Right ventricle myocardium superior (tissue), 1 donor: Measurements from ENCODE around the gene UXT. TPM values are rescaled to one million over a fixed set of nuclear protein-coding genes. Genes with fewer than 3 reads are reported as not detected.
"Not testable (repeated sequence)": the region's sequence is repeated elsewhere in the genome, so short reads cannot be mapped to it uniquely, and the experiment has no call there.

Source experiments
- ATAC-seq: fragments of 200-7000 bp; cut with Tn5 transposase; one replicate; pipeline ENCODE4 v1.9.1; 2020; ENCODE audit warnings: mild to moderate bottlenecking; ENCODE audit not compliant: poor library complexity
- DNase-seq: peaks from one replicate; pipeline ENCODE4 v3.0.0-alpha.2; 2020
- intact Hi-C: fragments of 100-400 bp; cut with DNase I; formaldehyde crosslinking; loops from one replicate; pipeline ENCODE4 v1.11.2; 2022
- long read RNA-seq: library from polyadenylated mRNA; unstranded; transcript quantifications from one replicate; pipeline ENCODE4 v2.0.0, GENCODE V29; 2021
- total RNA-seq: library from RNA; stranded (reverse); fragmentation: NEBNext Ultra II Directional; extraction: Animal tissue kit (Norgen Biotek cat#: 25700); gene quantifications from one replicate; pipeline ENCODE4 v1.2.1, GENCODE V29; 2021
- donor health status: DM: no; HTN: yes; CAD: no; lungs with severe emphysema.

UXT gene, protein sequence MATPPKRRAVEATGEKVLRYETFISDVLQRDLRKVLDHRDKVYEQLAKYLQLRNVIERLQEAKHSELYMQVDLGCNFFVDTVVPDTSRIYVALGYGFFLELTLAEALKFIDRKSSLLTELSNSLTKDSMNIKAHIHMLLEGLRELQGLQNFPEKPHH
- total RNA-seq, result 93.2 TPM
- long read RNA-seq, transcript UXT-201 (7 exons, 574 nt), result major isoform, 27 of 33 reads
- long read RNA-seq, partial matches to known transcripts, result 0 of 33 reads
- long read RNA-seq, other reads (novel, unspliced or antisense), result 3 of 33 reads

DNA sequence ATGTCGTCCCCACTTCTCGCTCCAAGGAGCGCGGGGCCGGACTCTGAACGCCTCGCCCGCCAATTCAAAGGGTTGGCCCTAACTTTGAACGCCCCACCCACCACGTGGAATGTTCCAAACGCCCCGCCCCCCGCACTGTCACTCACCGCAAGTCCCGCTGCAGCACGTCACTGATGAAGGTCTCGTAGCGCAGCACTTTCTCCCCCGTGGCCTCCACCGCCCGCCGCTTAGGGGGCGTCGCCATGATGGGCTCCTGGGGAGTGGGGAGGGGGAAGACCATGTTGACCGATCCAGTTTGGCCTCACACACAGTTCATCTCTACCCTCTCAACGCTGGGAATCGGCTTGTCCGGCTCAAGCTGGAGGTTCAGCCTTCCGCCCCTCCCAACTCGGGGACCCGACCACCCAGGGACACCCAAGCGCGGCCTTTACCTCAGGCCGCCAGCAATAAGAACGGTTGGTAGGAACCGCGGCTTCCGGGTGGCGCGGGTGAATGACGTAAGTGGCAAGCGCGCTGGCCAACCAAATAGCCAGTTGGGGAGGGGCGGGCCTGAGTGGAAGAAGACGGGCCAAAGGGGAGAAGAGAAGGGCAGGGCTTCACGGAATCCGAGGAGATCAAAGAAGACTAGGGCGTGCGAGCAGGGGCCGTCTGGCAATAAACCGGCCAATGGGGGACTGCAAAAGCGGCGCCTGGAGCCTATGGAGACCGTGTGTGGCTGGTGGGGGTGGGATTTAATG is at the start of gene UXT:
Gene UXT (minus strand): TSS at position 497 of the 737 bp plus-strand sequence. CDS start 253 bp downstream, at position 244.
- intact Hi-C loops, result loop anchor here (10.0 kb wide), 1 partner anchor 366 kb away; no protein-coding TSS in a partner anchor
- ATAC-seq, result peak; percentile 97

DNA sequence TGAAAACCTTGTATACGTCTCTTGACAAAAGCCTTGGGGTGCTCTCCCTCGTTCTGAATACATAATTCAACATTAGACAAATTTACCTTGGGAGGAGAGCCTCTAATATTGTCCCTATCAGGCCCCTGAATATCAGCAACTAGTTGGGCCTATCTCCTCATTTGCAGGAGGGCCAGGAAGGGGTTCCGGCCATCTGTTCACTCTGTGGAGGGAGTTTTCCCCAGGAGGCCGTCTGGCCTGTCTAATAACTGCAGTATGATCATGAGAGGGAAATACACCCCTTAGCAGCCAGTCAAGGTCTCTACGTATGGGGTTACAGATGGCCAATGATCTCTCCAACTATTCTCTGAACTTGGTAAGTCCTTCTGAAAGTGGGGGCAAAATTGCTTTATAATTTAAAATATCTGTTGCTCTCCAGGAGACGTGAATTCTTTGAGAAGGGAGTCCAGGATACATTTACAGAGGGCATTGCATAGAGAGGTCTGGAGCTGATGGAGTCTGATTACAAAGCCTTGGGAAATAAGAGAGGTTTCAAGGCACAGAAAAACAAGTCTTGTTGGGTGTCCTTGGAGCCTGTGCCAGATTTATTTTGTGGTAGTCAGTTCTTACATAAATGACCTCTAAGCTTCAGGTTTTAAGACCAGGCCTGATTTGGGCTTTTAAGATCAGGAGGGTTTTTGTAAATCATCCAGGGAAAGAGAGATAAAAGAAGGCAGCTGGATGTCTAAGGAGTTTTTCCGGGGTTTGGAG is 48.2 kb upstream of the UXT start:
- ATAC-seq (no peak), DNase-seq (no peak)
- intact Hi-C loops, result no loop called here

More for the DNA sequence above, at the start of gene UXT:
- DNase-seq, result peak; percentile 94

DNA sequence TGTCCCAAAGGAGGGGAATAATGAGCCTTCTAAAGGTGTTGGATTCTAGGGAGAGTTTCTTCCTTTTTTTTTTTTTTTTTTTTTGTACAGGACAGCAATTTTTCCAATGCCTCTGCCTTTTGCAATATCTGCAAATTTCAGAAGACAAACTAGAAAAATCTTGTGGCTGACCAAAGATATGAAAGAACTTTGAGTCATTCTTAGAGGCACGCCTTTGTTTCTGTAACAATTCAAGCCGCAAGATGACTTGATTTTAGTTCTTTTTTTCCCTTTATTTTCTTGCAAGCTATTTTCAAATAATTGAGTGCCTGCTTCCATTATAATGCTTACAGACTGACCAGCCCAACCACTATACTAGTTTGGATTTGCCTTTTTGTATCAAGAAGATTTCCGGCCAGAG is 47.6 kb upstream of the UXT start:
- intact Hi-C loops, result no loop called here
- no peak for DNase-seq

DNA sequence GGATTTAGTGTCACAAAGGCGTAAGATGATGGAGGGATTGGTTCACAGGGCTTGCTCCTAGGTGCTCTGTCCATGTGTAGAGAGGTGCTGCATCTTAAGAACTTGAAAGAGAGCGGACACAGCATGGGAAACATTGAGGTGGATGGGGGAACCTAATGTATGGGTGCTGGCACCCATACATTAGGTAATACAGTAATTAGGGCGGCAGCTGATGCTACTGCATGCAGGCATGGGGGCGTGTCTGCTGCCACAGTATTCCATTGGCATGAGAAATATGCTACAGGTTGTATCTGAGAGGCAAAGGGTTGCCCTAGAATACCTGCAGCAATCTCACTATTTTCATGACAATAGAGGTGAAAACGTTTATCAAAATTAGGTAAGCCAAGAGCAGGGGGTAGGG is 45.8 kb upstream of the UXT start:
- intact Hi-C loops, result no loop called here
- DNase-seq, result no peak
- no peak for ATAC-seq

More for the DNA sequence above, 47.6 kb upstream of the UXT start:
- ATAC-seq, result no peak

DNA sequence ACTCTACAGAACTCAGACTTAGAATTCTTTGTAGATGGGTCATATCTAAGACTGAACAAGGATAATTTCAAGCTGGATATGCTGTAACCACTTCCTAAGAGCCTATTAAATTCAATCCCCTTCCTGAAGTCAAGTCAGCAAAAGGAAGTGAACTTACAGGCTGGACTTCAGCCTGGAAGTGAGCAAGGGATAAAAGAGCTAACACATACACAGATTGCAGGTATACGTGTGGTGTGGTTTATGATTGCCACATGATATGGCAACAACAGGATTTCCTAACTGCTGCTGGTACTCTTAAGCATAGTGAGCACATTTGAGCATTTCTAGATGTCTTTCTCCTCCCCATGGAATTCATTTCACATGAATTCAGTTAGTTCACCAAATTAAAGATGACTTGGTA is 38.2 kb upstream of the UXT start:
- intact Hi-C loops, result no loop called here
- no peak for ATAC-seq
- DNase-seq, result no peak

DNA sequence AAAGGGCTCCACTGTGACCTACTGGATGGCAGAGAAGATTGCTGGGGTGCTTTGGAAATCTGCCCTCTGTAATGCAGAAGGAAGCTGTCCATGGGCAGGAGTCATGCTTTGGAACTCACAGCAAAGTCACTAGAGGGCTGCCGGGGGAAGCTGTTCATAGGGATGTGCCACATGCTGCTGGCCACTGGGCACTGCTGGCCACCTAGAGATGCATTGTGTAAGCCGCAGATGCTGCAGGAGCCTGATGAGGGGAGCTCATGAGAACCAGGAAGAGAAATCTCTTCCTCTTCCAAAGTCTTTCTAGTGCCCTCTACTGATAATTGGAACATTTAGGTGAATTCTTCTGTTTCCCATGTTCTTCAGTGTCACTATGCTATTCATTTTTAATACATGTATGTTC is 31.2 kb upstream of the UXT start:
- DNase-seq, result no peak
- no peak for ATAC-seq
- intact Hi-C loops, result no loop called here

DNA sequence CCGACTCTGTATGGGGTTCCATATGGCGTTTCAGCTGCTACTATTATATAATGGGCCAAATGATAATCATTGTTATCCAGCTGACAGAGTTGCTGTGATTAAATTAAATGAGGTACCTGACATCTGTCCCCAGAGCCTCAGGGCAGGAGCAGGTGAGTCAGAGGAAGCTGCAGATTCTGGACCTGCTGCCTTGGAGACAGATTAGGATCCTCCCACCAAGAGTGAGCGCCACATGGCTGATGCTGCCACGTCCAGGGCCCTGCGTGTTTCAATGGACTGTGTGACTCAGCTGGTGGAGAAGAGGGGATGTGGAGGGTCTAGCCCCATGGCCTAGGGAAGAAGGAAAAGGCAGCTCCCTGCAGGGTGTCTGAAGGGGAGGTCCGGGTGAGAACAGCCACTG is 28.3 kb upstream of the UXT start:
- ATAC-seq (no peak), DNase-seq (no peak)
- intact Hi-C loops, result no loop called here

DNA sequence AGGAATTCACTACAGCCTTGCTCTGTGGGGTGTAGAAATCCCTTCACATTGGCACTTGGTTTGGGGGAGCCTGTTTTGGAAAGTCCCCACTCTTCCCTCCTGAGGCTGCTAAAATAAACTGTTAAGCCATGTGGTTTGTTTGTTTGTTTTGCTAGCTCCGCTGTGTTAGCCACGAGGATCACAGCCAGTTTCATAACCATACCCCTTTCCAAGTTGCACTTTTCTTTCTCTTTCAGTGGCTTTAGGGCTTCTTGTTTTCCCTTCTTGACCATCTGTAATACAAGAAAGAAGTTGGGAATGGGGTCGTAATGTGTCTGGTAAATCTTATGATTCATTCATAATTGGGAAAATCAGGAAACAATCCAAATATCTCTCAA is 24.8 kb upstream of the UXT start:
- intact Hi-C loops, result no loop called here
- no peak for DNase-seq
- no peak for ATAC-seq

DNA sequence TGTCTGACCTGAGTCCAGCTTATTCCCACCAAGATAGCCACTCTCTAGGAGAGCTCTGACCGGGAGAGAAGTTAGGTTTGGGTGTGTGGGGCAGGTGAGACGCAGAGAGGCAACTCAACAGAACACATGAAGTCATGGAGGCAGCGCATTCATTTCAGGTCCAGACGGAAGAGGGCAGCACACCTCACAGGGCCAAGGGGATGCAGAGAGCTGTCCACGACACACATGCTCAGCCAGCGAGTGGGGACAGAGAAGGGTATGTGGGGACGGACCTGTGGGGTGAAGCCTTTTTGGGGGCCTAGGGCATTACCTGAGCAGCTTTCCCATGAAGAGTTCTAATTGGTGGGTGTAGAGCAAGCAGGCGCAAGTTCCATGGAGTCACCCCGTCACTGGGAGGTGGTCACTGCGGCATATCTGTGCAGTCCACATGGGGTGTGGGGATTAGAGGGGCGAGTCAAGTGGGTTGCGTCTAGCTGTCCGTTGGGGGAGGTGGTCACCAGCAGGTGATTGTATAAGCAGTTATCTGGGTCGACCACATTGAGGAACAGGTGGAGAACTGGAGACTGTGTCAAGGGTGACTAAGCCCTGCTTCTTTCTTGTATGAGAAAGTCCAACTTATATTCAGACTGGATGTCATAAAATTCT is 24.3 kb upstream of the UXT start:
- DNase-seq, result no peak
- intact Hi-C loops, result no loop called here
- ATAC-seq, result no peak

DNA sequence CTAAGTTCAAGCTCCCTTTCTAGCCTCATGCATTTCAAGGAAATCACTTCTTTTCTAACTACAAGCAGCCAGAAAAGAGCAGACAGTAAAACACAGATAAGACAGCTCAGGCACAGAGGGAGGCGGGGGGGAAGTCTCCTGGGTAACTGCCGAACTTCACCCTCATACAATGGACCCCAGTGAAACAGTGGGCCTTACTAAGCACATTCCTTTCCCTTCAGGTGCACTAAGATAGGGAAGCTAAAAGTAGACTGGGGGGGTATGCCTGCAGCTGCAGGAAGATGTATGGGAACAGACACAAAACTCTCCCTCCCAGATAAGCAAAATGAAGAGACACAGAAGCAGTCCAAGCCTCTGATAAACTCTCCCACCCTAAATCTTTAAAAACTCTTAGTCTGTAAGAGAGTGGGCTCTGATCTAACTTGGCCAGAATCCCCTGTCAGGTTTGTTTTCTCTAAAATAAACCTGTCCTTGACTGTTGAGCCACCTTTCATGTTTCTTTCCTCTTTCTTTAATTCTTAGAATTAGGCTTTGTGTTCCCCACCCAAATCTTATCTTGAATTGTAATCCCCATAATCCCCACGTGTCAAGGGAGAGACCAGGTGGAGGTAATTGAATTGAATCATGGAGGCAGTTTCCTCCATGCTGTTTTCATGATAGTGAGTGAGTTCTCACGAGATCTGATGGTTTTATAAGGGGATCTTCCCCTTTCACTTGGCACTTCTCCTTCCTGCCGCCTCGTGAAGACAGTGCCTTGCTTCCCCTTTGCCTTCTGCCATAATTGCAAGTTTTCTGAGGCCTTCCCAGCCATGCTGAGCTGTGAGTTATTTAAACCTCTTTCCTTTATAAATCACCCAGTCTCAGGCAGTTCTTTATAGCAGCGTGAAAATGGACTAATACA is 17.2 kb upstream of the UXT start:
- ATAC-seq, intact Hi-C loops, DNase-seq: not testable (repeated sequence)

DNA sequence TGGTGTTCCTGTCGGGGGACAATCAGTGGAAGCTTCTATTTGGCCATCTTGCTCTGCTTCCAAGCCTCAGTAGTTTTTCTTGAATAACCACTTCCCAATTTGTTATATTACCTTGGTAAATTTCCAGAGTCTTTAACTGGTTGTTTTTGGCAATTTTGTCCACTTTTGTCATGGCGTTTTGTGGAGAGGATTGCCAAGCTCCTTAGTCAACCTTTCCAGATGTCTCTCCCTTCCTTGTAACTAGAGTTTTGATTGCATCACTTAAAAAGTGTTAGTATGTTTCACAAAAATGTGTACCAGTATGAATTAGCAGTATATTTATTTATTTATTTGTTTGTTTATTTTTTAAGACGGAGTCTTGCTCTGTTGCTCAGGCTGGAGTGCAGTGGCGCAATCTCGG is 15.8 kb upstream of the UXT start:
- ATAC-seq (no peak), DNase-seq (no peak)
- intact Hi-C loops, result no loop called here

DNA sequence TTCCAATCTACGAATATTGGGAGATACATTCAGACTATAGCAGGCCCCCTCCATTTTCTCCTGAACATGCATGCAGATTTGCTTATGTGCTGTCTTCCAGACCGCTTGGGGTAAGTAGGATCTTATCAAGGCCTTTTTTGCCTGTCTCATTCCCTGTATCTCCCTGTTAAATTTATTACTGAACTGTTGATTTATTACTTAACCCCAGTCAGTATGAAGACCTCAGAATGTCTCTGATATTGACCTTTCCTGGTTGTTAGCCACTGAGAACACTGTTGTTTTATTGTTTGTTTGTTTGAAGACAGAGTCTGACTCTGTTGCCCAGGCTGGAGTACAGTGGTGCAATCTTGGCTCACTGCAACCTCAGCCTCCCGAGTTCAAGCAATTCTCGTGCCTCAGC is 6.8 kb upstream of the UXT start:
- intact Hi-C loops, ATAC-seq, DNase-seq: not testable (repeated sequence)

DNA sequence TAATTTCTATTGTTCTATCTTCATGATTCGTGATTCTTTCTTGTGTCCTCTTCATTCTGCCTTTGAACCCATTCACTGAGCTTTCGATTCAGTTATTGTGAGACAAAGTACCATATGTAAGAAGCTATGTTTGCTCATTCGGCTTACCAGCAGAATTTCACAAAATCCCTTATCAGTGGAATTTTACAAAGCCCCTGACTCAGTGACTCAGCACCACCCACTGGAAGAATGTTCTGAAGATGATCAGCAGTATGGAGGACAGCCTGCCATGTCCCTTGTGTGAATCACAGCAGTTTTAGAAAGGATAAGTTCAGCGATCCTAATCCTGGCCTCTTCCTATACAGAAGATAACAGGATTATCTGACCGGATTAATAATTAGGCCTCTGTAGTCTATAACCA is 5.8 kb upstream of the UXT start:
- DNase-seq (no peak), ATAC-seq (no peak)
- intact Hi-C loops, result no loop called here

DNA sequence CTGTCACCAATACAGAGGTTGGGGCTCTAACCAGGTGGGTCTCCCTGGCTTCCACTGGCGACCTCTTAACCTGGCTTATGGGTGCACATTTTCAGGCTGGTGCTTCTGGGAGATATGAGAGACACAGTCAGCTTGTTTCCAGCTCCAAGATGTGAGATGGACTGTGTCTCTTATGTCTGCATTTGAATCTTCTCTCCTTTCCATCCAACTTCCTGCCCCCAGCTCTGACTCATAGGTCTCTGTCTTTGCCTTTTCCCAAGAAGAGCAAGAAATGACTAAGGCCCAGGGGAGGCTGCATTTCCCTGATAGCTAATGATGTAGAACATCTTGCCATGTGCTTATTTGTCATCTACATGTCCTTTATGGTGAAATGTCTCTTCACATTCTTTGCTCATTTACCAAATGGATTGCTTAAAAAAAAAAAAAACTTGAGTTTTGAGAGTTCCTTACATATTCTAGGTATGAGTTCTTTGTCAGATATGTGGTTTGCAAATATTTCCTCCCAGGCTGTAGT is 3.2 kb upstream of the UXT start:
- DNase-seq (no peak), ATAC-seq (no peak)
- intact Hi-C loops, result no loop called here

DNA sequence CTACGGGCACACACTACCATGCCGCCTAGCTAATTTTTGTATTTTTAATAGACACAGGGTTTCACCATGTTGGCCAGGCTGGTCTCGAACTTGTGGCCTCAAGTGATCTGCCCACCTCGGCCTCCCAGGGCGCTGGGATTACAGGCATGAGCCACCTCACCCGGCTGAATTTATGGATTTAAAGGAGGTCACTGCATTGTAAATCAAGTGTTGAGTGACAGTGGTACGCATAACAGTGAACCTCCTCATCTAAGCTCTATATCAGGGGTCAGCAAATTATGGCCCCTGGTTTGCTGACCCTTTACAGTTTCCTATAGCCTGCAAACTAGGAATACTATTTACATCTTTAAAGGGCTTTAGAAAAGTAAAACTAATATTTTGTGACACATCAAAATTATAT is 2.6 kb upstream of the UXT start:
- no peak for ATAC-seq
- intact Hi-C loops, result no loop called here
- no peak for DNase-seq

DNA sequence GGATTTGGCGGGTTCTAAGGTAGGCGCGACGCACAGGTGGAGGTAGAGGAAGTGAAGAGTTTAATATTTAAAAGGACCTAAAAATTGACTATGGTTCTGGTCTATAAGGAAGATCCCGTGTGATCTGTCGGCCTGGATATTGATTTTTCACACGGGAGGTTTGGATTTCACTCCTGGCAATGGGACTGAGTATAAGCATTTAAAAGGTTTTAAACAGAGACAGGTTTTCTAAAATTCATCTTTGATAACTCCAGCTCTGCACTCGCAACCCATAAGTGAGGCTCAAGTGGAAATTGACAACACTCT is 394 bp upstream of the UXT start:
- DNase-seq, result no peak
- no peak for ATAC-seq
- intact Hi-C loops, result loop anchor here (10.0 kb wide), 1 partner anchor 365 kb away; no protein-coding TSS in a partner anchor

DNA sequence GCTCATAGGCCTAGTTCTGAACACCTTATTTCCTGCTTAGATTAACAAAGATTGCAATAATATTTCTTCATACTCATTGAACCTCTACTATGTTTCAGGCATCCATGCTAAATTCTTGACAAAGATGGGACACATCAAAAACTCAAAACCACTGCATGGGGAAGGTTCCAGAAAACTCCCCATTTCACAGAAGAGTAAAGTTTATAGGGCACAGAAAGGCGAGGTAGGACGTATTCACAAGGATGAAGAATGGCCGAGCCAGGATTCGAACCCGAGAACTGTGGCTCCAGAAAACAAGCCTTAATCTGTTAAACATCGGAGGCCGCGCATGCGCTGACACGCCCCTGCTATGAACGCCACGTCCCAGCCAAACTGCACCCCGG is 688 bp downstream of the UXT start:
- intact Hi-C loops, result loop anchor here (10.0 kb wide), 1 partner anchor 367 kb away; no protein-coding TSS in a partner anchor
- ATAC-seq (no peak), DNase-seq (no peak)
